HG03575 (cell line): ENCODE results near the gene BHLHE23.

Source experiments
- ATAC-seq: cut with Tn5 transposase; IDR thresholded peaks from one replicate; pipeline ENCODE4 v1.9.1; 2021; ENCODE audit not compliant: unreplicated experiment, insufficient number of reproducible peaks, low FRiP score; ENCODE audit errors: extremely low read depth

Gene BHLHE23

DNA sequence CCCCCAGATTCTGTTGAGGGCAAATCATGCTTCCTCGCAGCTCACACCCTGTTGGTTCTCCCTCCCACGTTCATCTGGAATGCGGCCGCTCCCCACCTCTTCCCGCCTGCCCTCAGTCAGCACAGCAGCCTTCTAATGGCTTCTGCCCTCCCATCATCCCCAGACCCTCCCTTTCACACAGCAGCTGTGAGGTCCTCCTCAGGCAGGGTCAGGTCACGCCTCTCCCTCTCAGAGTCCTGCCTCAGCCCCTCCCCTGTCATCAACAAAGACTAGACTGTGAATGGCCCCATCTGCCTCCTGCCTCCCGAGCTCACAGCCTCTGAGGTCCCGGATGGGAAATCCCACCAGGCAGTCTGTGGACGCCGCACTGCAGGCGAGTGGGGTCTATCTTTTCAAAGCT is 7.9 kb upstream of the BHLHE23 start:
- no peak for ATAC-seq

GRCh38 chr20:63014287-63014686 is 7.5 kb upstream of the BHLHE23 start:
- no peak for ATAC-seq

DNA sequence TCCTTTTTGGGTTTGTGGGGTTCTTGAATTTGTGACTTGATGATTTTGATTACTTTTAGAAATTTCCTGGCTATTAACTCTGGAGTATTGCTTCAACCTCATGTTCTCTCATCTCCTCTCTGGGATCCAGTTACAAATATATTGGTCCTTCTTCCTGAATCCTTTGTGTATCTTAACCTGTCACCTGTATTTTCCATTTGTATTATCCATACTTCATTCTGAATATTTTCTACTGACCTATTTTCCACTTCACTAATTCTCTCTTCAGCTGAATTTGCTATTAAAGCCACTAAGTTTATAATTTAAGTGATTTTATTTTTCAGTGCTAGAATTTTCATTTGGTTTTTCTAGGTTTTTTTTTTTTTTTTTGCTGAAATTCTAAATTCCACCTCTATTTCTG is 6.4 kb upstream of the BHLHE23 start:
- no peak for ATAC-seq

DNA sequence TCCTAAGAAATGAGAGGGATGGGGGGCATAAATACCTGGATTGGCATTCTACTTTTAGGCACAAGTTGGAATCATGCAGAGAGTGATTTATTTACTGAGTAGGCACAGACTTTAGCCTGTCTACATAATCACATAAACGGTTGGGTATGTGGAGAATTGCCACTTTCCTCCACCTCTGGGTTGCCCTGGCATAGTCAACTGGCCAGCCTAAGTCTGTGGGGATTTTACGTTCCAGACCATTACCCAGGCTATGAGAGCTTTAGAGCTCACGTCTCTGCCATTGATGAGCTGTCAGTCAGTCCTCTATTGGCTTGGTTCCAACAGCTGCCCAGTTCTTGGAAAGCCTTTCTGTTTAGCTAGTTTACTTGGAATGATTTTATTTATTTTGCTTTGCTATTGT is 5.0 kb upstream of the BHLHE23 start:
- no peak for ATAC-seq

GRCh38 chr20:63009988-63010769 is 3.4 kb upstream of the BHLHE23 start:
- peak; percentile 42 for ATAC-seq

DNA sequence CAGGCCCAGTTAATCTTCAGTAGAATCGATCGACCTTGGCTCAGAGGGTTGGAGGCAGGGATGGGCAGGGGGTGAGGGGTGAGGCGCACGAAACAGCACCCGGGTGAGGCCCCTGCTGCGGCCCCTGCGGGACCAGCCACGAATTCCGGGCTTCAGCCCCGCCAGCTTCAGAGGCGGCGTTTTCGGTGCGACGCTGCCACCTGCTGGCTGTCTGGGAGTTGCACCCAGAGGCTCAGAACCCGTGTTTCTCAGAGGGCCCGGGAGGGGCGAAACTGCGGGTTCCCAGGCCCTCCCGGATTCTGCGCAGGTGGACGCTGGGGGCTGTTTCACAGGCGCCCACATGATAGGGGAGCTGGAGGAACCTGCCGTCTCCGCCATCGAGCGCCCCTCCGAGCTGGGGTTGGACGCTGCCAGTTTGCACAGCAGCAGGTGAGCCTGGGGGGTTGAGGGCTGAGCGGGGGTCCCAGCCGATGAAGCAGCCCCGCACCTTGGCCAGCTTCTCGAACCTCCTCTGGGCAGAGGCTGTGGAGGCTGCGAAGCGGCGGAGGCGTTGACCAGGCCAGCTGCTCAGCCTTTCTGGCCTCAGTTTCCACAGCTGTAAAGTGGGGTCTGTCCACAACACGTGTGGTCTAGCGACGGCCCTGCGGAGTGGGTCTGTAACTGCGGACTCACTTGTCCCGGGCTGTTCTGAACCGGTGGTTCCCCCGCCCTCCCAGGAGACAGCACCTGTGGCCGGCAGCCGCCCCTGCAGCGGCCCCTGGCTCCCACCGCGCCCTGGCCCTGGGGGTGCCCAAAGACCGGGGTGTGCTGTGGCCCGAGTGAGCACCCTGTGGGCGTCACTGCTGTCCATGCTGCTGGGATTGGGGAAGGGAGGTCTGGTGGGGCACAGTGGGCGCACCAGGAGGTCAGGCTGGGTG is 2.5 kb upstream of the BHLHE23 start:
- no peak for ATAC-seq

- no peak for ATAC-seq
Observed at GRCh38 chr20:63008541-63009044, 1.8 kb upstream of the BHLHE23 start.

GRCh38 chr20:63007646-63008488 is 1.1 kb upstream of the BHLHE23 start:
- no peak for ATAC-seq

DNA sequence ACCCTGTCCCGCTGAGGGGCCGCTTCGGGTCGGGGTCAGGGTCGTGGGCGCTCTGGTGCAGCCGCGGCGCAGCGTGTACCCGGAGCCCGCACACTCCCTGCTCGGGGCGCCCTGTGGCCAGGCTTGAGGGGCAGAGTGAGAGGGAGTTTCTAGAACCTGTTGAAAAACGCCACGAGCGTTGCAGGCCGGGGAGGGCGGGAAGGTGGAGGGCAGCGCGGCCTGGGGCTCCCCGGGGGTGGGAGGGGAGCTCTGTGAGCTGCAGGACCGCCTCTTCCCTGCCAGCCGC is 539 bp upstream of the BHLHE23 start:
- no peak for ATAC-seq

GRCh38 chr20:63005862-63006539 is 763 bp downstream of the BHLHE23 start:
- no peak for ATAC-seq

DNA sequence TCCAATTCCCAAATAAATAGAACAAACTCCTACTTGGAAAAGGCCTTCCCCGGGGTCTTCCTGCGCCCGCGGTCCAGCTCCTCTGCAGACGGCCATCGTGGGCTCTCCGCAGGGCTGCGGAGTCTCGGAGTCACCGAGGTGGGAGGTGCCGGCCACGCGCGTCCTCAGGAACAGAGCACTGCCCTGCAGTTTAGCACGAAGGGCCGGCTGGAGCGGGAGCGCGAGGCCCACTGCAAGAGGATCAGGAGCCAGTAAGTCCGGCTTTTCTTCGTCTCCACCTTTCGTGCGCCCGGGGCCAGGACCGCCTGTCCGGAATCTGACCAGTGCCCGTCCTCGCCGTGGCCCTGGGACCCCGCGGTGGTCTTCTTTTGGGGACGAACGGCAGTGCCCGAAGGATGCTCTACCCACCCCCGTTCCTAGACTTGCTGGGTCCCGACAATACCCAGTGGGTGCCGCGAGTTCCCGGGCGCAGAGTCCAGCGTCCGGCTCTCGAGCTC is 1.4 kb downstream of the BHLHE23 start:
- no peak for ATAC-seq

GRCh38 chr20:63004607-63005364 is 2.0 kb downstream of the BHLHE23 start:
- ATAC-seq, result no peak

GRCh38 chr20:63003546-63003945 is 3.2 kb downstream of the BHLHE23 start:
- no peak for ATAC-seq

DNA sequence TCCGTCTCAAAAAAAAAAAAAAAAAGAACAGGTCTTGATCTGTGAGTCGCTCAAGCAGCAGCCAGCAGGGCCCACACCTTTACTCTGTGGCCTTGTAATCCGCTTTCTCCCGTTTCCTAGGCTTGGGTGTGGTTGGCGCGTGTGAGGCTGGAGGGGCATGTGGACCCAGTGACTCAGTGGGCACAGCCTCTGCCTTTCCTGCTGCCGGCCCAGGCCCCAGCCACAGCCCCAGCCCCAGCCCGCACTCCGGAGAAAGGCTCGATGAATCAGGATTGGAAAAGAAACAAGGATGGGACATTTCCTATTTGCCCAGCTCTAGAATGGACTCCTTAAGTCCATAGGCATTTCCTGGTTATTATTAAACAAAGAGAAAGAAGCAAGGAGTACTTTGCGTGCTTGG is 4.3 kb downstream of the BHLHE23 start:
- ATAC-seq, result no peak

GRCh38 chr20:63000958-63001357 is 5.8 kb downstream of the BHLHE23 start:
- ATAC-seq, result no peak

DNA sequence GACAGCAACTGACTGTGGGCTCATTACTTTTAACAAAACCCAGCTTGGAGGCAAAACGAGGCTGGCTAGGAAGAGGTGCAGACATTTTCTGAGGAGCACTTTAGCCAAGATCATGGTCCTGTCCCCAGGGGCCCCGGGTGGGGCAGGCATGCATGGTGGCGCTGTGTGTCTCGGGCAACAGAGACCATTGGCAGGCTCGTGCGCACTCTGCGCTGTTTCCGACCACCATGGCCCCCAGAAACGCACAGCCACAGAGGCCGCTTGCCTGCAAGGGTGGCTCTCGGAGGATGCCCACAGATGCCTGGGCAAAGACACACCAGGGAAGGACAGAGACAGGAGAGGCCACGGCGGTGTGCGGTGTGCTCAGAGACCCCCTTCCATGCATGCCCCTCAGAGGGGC is 6.7 kb downstream of the BHLHE23 start:
- no peak for ATAC-seq

DNA sequence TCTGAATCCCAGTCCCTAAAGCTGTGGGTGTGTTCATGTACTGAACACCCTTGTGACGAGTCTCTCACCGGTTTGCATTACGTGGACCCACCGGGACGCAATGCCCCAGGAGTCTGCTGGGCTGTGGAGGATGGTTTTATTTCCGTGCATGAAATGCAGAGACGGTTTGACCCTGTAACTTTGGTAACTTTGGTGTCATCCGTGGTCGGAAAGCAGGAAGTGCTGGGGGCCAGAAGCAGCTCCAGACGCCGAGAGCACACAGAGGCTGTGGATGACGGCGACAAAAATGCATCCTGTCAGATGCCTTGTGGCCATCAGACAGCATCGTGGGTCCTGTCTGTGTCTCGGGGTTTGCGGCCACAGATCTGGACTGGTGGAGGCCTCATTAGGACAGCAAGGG is 7.2 kb downstream of the BHLHE23 start:
- no peak for ATAC-seq

GRCh38 chr20:62998449-62998848 is 8.3 kb downstream of the BHLHE23 start:
- no peak for ATAC-seq
